GM23248 (cell line): ENCODE results near the gene DCDC1.

Experiments used
- EZH2 ChIP-seq: fragments of 200-600 bp; sonication (generic); IDR thresholded peaks from 2 replicates; pipeline ENCODE4 v1.6.1; 2018; ENCODE audit warnings: antibody characterized with exemption, mild to moderate bottlenecking; ENCODE audit not compliant: insufficient read depth, poor library complexity, severe bottlenecking
- EZH2phosphoT487 ChIP-seq: fragments of 200-600 bp; sonication (generic); IDR thresholded peaks from 2 replicates; pipeline ENCODE4 v1.6.1; 2018; ENCODE audit warnings: antibody characterized with exemption, moderate library complexity, mild to moderate bottlenecking, low read depth; ENCODE audit not compliant: insufficient read depth

DNA sequence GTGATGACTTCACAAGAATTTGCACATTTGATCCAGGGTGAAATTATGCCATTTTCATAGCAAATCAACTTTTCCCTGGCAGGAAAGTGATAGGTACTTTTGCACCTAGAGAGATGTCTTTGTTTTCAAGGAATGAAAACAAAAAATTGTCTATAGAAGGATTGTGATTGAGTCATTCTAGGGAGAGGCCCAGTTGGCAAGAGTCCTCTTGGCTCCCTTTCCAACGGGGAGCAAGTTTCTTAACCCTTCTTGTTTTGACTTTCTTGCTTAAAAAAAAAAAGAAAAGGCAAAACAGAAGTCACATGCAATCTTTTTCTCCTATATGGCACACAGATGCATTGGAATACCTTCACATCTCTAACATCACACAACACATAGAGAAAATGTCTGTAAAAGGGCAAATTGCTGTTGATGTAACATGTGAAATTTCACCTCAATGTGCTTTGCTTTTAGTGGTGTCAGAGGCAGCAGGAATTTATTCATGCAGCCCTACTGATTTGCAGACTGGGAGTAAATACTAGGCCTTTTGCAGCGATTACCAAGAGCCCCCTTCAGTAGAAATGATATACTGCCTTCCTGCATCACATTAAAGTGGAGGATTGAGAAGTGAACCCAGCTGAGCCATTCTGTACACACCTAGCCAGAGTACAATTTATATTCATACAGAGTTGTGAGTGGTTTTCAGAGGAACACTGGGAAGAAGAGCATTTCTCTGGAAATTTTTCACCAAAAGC, 492.7 kb downstream of the DCDC1 start:
- TF ChIP-seq EZH2, result no peak
- no peak for TF ChIP-seq EZH2phosphoT487
